NCI-H446 (cell line): ENCODE measurements around the gene TMEM88.

Experiments used
- DNase-seq, 2 experiments: peaks; one replicate each; lab custom pipeline; 2025; lab: John Stamatoyannopoulos, UW

The TMEM88 gene

DNA sequence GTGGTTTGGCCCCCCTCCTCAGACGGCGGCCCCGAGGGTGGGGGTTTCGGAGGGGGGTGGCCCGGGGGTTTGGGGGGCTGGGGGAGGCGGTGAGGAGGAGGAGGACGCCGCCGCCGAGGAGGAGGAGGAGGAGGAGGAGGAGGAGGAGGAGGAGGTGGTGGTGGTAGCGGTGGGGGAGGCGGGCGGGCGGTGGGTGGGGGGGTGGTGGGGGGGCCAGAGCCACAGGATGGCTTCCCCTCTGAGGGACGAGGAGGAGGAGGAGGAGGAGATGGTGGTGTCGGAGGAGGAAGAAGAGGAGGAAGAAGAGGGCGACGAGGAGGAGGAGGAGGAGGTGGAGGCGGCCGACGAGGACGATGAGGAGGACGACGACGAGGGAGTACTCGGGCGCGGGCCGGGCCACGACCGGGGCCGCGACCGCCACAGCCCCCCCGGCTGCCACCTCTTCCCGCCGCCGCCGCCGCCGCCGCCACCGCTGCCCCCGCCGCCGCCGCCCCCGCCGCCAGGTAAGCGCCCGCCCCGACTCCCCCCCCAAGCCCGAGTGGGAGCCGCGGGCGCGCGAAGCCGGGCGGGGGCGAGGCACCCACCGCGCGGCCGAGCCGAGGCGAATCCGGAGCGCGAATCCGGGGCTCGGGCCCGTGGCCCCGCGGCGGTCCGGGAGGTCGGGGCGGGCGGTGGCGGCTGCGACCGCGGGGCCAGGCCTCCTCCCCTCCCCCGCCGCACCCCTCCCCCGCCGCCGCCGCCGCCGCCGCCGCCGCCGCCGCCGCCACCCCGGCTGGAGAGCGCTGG lies 29.9 kb downstream of the TMEM88 start:
- no peak for DNase-seq

DNA sequence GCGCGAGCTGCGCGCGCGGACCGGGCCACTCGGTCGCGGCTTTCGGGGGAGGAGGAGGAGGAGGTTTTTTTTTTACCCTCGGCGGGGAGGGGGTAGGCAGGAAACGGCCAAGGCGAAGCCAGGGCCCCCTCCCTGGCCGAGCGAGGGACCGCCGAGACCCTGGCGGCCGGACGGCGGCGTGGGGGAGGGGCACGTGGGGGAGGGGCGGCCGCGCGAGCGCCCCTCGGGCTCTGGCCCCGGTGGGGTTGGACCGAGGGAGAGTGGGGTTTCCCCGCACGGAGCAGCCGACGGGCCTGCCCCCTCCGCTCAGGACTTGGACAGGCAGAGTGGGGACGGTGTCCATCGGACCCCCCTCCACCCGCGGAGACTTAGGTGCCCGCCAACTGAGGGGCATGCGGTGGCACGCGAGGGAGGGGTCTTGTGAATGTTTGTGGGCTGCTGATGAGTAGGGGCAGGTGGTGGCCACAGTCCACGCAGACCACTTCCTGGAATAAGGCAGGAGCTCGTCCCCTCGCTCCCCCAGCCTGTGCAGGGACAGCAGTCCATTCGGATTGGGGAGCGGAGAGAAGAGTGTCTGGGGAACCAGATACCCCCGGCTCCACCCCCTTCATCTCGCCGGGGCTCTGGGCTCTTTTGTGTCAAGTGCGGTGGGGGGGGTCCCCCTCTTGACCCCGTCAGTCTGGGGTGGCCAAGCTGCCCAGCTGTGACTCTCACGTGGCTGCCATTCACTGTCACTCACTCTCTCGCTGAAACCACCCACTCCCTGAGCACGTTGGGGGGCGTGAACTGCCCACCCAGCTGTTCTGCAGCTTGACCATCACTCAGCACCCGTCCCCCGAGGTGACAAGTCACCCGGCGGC lies 30.7 kb downstream of the TMEM88 start:
- DNase-seq: peak in 1 of 2 experiments; percentile 25

DNA sequence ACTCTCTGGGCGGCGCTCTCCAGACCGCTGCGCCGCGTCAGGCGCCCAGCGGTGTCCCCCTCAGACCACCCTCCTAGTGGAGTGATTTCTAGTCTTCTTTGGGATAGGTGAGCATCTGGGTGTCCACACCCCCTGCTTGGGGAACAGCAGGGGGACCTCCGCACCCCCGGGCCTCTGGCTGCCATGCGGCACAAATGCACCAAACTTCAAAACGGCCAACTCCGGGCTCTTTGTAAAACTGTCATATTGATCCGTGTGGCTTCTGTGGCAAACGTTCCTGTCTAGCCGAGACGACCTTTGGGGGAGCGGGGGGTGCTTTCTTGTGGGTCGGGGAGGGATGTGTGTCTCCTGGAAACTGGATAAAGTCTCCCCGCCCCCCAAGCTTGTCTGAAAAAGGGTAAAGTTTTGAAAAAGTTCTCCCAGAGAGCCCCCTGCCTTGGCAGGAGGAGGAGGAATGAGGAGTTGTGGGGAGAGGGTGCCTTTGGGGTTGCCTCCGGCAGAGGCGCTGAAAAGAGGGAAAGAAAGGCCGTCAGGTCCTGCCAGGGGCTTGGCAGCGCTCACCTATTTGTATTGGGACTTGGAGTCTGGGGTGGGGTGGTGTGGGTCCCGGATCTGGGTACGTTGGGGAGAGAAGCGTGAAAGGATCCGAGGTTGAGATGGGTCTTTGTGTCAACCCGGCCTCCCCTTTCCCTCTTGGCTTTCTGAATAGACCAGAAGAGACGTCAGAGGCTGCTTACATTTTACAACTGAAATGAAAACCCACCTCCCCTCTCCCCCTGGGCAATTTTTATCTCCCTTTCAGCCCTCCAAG lies 31.6 kb downstream of the TMEM88 start:
- DNase-seq: peak in 1 of 2 experiments; percentile 31

DNA sequence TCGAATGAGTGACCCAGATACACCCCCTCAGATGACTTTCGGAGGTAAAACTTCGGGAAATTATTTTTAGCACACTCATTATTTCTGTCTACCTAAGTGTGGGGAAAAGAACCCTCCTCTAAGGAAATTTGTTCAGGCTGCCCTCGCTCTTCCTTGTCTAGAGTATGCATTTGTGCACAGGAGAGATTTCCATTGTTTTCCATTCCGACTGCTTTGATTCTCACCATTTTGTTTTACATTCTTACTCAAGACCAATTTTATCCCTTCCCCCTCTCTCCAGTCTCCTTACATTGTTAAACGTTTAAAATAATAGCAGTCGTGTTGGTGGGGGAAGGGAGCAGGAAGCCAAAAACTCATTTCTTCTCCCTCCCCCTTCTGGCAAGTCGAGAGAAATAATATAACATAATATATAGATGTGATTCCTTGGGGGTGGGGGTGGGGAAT lies 32.2 kb downstream of the TMEM88 start:
- DNase-seq: no peak

DNA sequence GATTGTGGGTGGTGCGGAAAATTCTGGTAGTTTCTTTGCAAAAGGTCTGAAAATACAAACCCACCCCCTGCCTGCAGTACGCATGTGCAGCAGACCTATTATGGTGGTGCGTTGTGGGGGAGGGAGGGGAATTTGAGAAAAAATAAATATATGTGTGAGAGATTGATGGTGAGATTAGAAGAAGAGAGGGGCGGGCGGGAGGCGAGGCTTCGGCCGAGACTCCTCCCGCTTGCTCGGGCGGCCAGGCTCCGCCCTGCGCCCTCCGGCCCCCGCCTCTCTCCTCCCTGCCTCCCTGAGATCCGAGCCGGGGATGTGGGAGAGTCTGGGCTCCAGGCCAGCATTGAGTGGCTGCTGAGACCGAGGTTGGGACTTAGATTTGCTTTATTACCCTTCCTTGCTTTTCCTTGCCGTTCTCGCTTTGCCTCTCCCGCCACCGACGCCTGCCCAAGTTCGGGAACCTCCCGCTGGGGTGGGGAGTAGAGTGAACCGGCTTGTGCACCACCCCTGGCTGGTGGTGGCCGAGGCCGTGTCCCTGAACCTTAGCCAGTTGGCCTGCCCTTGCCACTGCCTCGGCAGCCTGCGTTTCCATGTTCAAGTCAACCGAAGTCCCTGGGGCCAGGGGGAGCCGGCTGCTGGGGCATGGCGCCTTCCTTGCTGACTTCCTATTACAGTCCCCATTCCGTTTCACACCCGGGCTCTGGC lies 32.8 kb downstream of the TMEM88 start:
- DNase-seq: peak; percentile 92 to 96

DNA sequence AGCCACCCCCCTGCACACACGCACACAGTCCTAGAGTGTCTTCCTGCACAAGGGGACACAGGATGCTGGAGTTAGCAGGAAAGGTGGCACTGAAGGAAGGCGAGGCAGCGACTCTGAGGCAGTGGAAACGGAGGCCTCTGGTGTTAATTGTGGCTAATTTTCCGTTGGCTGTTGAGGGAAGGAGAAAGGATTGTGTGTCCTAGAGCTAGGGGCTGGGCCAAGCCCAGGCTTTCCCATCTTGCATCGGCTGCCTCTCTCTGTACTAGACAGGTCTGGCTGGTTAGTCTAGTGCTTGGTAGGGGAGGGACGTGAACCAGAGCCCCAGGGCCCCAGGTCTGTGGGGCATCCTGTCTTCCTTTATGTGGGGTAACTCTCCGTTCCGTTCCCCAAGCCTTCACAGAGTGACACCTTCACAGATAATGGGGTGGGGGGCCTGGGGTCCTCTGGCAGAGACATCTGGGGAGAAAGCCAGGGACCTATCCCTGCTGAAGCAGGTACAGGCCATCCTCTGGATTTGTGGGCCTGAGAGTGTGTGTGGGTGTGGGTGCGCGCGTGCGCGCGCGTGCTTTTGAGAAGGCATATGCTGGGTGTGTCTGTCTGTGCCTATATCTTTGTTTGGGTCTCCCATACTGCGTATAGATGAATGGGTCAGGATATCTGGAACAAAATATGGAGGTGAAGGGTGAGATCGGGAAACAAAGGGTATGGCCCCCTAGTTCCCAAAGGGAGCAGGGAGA lies 33.5 kb downstream of the TMEM88 start, which contains the start of gene CHD3:
CHD3 (plus strand) TSS at position 606 of the 737 bp plus-strand sequence. CDS start 212 bp downstream, outside the sequence.
- DNase-seq: peak in 1 of 2 experiments; percentile 45

DNA sequence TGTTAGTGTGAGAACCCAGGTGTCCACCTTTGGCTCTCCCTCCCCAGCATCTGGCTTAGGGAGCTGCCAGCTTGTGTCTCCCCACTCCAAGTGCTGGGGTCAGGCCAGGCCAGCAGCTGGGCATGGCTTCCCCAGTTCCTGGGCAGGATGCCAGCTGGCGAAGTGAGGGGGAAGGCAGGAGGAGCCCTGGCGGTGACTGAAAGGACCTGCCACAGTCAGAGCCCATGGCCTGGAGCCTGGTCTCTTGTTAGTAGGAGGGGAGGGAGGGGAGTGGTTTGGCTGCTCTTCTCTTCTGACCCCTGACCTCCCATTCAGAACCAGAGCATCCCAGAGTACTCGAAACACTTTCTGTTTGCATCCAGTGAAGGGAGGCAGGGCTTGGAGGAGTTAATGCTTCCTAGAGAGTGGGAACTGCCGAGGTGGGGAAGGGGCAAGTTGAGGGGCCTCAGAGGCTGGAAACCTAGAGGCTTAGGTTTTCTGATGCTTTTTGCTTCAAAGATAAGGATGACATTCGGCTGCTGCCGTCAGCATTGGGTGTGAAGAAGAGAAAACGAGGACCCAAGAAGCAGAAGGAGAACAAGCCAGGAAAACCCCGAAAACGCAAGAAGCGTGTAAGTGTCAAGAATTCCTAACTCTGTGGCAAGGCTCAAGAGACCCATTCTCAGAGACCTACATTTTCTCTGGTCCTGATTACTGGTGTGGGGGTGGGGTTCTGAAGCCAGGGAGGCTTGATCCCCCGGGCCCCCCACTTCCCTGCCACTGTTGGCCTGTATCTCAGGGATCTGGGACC lies 34.5 kb downstream of the TMEM88 start:
- peak; percentile 95 to 98 for DNase-seq

DNA sequence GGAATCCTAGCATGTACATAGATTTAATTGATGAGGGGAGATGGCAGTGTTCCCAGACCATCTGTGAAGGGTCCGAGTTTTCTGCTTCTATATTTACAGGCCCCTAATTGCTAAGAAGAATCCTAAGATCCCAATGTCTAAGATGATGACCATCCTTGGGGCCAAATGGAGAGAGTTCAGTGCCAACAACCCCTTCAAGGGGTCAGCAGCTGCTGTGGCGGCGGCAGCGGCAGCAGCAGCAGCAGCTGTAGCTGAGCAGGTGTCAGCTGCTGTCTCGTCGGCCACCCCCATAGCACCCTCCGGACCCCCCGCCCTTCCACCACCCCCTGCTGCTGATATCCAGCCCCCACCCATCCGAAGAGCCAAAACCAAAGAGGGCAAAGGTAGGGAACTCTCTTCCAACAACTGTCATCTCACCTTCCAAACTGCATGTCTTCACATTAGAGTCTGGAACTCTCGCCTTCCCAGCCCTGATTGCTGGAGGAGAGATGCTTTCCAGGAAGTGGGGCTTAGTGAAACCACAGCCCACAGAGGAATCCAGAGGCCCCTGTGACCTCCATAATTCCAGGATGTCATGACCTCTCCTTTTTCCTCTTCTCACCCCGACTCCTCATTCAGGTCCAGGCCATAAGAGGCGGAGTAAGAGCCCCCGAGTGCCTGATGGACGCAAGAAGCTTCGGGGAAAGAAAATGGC lies 38.5 kb downstream of the TMEM88 start:
- no peak for DNase-seq

DNA sequence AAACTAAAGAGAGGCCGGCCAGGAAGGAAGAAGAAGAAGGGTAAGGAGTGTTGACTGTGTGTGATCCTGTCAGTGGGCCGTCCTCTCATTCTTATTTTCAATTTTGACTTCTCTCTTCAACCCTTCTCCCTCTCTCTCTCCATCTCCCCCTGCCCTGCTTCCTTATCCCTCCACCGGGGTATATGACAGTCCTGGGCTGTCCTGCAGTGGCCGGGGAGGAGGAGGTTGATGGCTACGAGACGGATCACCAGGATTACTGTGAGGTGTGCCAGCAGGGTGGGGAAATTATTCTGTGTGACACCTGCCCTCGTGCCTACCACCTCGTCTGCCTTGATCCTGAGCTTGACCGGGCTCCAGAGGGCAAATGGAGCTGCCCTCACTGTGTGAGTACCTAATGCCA lies 39.4 kb downstream of the TMEM88 start:
- no peak for DNase-seq

DNA sequence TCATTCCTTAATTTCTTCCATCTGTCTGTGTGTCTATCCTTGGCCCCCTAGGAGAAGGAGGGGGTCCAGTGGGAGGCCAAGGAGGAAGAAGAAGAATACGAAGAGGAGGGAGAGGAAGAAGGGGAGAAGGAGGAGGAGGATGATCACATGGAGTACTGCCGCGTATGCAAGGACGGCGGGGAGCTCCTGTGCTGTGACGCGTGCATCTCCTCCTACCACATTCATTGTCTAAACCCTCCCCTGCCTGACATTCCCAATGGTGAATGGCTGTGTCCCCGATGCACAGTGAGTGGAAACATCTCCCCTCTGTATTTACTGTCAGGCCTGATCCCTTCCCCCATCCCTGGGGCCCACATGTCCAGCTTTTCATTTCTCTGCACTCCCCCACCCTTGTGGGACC lies 40.0 kb downstream of the TMEM88 start:
- no peak for DNase-seq

DNA sequence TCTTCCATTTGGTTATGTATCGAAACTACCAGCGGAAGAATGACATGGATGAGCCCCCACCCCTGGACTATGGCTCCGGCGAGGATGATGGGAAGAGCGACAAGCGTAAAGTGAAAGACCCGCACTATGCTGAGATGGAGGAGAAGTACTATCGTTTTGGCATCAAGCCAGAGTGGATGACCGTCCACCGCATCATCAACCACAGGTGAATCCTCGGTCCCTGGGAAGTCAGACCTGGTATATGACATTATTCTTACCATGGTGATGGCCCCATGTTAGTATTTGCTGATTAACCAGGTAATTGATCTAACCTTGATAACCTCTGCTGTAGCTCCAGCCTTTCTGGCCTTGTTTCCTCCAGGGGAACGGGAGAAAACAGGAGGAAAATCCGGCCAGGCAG lies 42.2 kb downstream of the TMEM88 start:
- no peak for DNase-seq

DNA sequence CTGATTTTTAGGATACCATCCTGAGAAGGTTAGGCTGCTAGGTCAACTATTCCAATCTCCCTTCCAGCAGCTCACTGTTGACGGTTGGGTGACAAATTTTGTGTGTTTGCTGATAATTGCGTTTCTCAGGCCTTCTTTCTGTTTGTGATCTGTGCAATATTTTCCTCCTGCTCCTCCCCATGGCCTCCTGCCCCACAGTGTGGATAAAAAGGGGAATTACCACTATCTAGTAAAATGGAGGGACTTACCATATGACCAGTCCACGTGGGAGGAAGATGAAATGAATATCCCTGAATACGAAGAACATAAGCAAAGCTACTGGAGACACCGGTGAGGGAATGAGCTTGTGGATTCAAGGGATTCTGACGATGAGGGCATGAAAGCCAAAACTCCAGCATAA lies 42.9 kb downstream of the TMEM88 start:
- DNase-seq: peak in 1 of 2 experiments; percentile 20

DNA sequence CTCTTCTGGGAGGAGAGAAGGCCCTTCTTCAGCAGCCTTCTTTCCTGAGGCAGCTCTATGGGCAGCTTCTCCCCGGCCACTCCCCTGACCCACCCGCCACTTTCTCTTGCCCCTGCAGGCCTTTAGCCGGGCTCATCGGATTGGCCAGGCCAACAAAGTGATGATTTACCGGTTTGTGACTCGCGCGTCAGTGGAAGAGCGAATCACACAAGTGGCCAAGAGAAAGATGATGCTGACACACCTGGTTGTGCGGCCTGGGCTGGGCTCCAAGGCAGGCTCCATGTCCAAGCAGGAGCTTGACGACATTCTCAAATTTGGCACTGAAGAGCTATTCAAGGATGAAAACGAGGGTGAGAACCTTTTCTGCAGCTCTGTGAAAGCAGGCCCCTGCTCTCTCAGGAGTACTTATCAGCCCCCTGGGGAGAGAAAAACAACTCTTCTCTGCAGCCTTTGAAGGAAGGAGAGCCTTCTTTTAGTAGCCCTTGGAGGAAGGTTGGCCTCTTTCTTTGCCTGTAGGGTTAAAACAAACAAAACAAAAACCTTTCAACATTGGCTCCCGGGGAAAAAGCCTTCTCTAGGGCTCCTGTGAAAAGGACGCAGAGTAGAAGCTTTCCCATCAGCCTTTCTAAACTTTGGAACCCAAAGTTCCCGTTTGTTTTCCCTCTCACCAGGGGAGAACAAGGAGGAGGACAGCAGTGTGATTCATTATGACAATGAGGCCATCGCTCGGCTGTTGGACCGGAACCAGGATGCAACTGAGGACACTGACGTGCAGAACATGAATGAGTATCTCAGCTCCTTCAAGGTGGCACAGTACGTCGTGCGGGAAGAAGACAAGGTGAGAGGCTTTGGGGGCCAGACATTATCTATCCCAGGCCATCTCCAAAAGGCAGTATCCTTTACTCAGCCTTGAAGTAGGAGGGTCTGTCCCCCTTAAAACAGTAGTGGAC lies 48.6 kb downstream of the TMEM88 start:
- no peak for DNase-seq
